NK-92 (cell line): ENCODE results near the gene PLEKHH2.
"Not testable (repeated sequence)": the region's sequence is repeated elsewhere in the genome, so short reads cannot be mapped to it uniquely, and the experiment has no call there.

Experiments used
- DNase-seq: peaks from one replicate; lab custom pipeline; 2025; ENCODE audit not compliant: unreplicated experiment; lab: John Stamatoyannopoulos, UW

PLEKHH2 gene

GRCh38 chr2:43637030-43637803 is at the start of gene PLEKHH2:
PLEKHH2 (plus strand) TSS chr2:43637260; CDS start chr2:43644674, 7,414 bp downstream.
- DNase-seq = peak; percentile 9

- no peak for DNase-seq
Observed at GRCh38 chr2:43592443-43592842, 44.6 kb upstream of the PLEKHH2 start.

- DNase-seq = no peak
Observed at GRCh38 chr2:43593254-43593653, 43.8 kb upstream of the PLEKHH2 start.

- no peak for DNase-seq
Observed at GRCh38 chr2:43594875-43595274, 42.2 kb upstream of the PLEKHH2 start.

GRCh38 chr2:43595603-43596412 is 41.3 kb upstream of the PLEKHH2 start, which contains the start of gene THADA:
THADA (minus strand) TSS chr2:43596038; CDS start chr2:43592392, 3,646 bp downstream.
- peak; percentile 73 for DNase-seq

- DNase-seq = not testable (repeated sequence)
Observed at GRCh38 chr2:43600596-43600995, 36.5 kb upstream of the PLEKHH2 start.

GRCh38 chr2:43604674-43605073 is 32.4 kb upstream of the PLEKHH2 start:
- DNase-seq = no peak

GRCh38 chr2:43605079-43605655 is 31.9 kb upstream of the PLEKHH2 start:
- DNase-seq = no peak

- no peak for DNase-seq
Observed at GRCh38 chr2:43605851-43606250, 31.2 kb upstream of the PLEKHH2 start.

- no peak for DNase-seq
Observed at GRCh38 chr2:43609290-43609918, 27.7 kb upstream of the PLEKHH2 start.

- no peak for DNase-seq
Observed at GRCh38 chr2:43610361-43610760, 26.7 kb upstream of the PLEKHH2 start.

- DNase-seq = no peak
Observed at GRCh38 chr2:43611987-43612894, 24.8 kb upstream of the PLEKHH2 start.

- no peak for DNase-seq
Observed at GRCh38 chr2:43612944-43613343, 24.1 kb upstream of the PLEKHH2 start.

- DNase-seq = no peak
Observed at GRCh38 chr2:43616967-43617680, 19.9 kb upstream of the PLEKHH2 start.

GRCh38 chr2:43619511-43619910 is 17.5 kb upstream of the PLEKHH2 start:
- DNase-seq = no peak

GRCh38 chr2:43622931-43623451 is 14.1 kb upstream of the PLEKHH2 start:
- no peak for DNase-seq

GRCh38 chr2:43631618-43632317 is 5.3 kb upstream of the PLEKHH2 start:
- DNase-seq = no peak

GRCh38 chr2:43634604-43635306 is 2.3 kb upstream of the PLEKHH2 start:
- no peak for DNase-seq
